ENCODE measurements around the gene GJB2.
A peak's percentile ranks its signal among the peaks of the same experiment; 100 is the strongest.

The GJB2 gene

GRCh38 chr13:20192158-20192835 lies 441 bp downstream of the GJB2 start:
- DNase-seq, result no peak

- DNase-seq, result no peak
These were observed 1.2 kb downstream of the GJB2 start for GRCh38 chr13:20191311-20192157.

GRCh38 chr13:20190481-20191310 lies 2.0 kb downstream of the GJB2 start:
- DNase-seq, result no peak

- DNase-seq, result no peak
These were observed 2.7 kb downstream of the GJB2 start for GRCh38 chr13:20190076-20190475.

GRCh38 chr13:20188667-20189553 lies 3.8 kb downstream of the GJB2 start:
- no peak for DNase-seq

- no peak for DNase-seq
These were observed 6.0 kb downstream of the GJB2 start for GRCh38 chr13:20186771-20187170.

- DNase-seq, result no peak
These were observed 7.2 kb downstream of the GJB2 start for GRCh38 chr13:20185366-20186056.

- DNase-seq, result peak; percentile 39
These were observed 10.4 kb downstream of the GJB2 start for GRCh38 chr13:20182231-20182846.

GRCh38 chr13:20181188-20181587 lies 11.6 kb downstream of the GJB2 start:
- no peak for DNase-seq

GRCh38 chr13:20178156-20178555 lies 14.6 kb downstream of the GJB2 start:
- no peak for DNase-seq

GRCh38 chr13:20177049-20177831 lies 15.5 kb downstream of the GJB2 start:
- DNase-seq, result no peak

GRCh38 chr13:20175907-20176652 lies 16.7 kb downstream of the GJB2 start:
- DNase-seq, result no peak

GRCh38 chr13:20175406-20175794 lies 17.3 kb downstream of the GJB2 start:
- DNase-seq, result no peak

GRCh38 chr13:20174656-20175405 lies 17.9 kb downstream of the GJB2 start:
- DNase-seq, result peak; percentile 75

- no peak for DNase-seq
These were observed 19.5 kb downstream of the GJB2 start for GRCh38 chr13:20173116-20173746.

- DNase-seq, result no peak
These were observed 21.4 kb downstream of the GJB2 start for GRCh38 chr13:20171364-20171763.

GRCh38 chr13:20170921-20171320 lies 21.8 kb downstream of the GJB2 start:
- no peak for DNase-seq

- no peak for DNase-seq
These were observed 24.3 kb downstream of the GJB2 start for GRCh38 chr13:20168396-20168795.

Measured in NK-92 treated with Interleukin-12 subunit alpha and Interleukin-12 subunit beta, amount 100 ng/mL, for 24 hours (cell line).